Stomach (tissue), 4 donors: Measurements from ENCODE around the gene RANBP17.

Experiments used
- CTCF ChIP-seq, 7 experiments: fragments of 450-650 bp in 4 of 7; fragments of 200-600 bp in 3 of 7; sonication (generic) in 3 of 7; IDR thresholded peaks; one replicate each; pipeline ENCODE4 v1.5.1; 2016 to 2019; ENCODE audit warnings: antibody characterized with exemption in 7 of 7, control low read depth in 2 of 7, mild to moderate bottlenecking in 1 of 7
- POLR2A ChIP-seq, 4 donors: fragments of 450-650 bp; IDR thresholded peaks; one replicate each; pipeline ENCODE4 v1.6.1; 2016; ENCODE audit warnings: antibody characterized with exemption in 4 of 4, control low read depth in 2 of 4, mild to moderate bottlenecking in 1 of 4, moderate library complexity in 1 of 4
- POLR2AphosphoS5 ChIP-seq, 3 donors: sonication (generic); formaldehyde crosslinking; IDR thresholded peaks; one replicate each; pipeline ENCODE4 v1.6.1; 2016; ENCODE audit warnings: antibody characterized with exemption in 3 of 3

GRCh38 chr5:170986598-170986997 lies 124.8 kb downstream of the RANBP17 start:
- TF ChIP-seq CTCF (IDR thresholded peaks at IDR 0.05), result no peak
- no peak for TF ChIP-seq POLR2A (IDR thresholded peaks at IDR 0.05)
- TF ChIP-seq POLR2AphosphoS5 (IDR thresholded peaks at IDR 0.05), result no peak
